Uterus (tissue), 2 donors: ENCODE data around the gene LHX2.

ENCODE experiments used
- CTCF ChIP-seq, 4 experiments: fragments of 200-600 bp in 2 of 4; fragments of 450-650 bp in 2 of 4; sonication (generic) in 2 of 4; IDR thresholded peaks; one replicate each; pipeline ENCODE4 v1.5.1; 2016 to 2019; ENCODE audit warnings: antibody characterized with exemption in 4 of 4, mild to moderate bottlenecking in 2 of 4, moderate library complexity in 1 of 4
- POLR2A ChIP-seq, 2 donors: fragments of 450-650 bp; IDR thresholded peaks; one replicate each; pipeline ENCODE4 v1.6.1; 2016; ENCODE audit warnings: antibody characterized with exemption in 2 of 2, mild to moderate bottlenecking in 1 of 2, moderate library complexity in 1 of 2

- TF ChIP-seq CTCF (IDR thresholded peaks at IDR 0.05), result no peak
- TF ChIP-seq POLR2A (IDR thresholded peaks at IDR 0.05), result no peak
Measured at GRCh38 chr9:123984802-123985201, 26.8 kb upstream of the LHX2 start.
